ENCODE data around the gene PSMD11. TPM values are rescaled to one million over a fixed set of nuclear protein-coding genes. Genes with fewer than 3 reads are reported as not detected.

PSMD11 gene
- polyA plus RNA-seq, 1 of the 3 experiments (the other 2 are of a cell fraction) = 63.1 TPM

DNA sequence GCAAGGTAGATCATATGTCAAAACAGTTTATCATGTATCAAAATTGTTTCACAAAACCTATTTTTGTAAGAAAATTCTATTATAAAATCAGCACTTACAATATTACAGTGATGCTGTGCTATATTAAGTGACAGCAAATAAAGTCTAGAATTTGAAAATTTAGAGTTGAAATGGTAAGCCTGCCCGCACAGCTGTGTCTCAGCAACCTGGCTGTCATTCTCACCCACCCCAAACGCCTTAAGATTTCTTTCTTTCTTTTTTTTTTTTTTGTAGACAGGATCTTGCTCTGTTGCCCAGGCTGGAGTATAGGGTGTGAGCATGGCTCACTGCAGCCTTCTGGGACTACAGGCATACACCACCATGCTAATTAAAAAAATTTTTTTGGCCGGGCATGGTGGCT is 69.3 kb downstream of the PSMD11 start (continued):
- TF ChIP-seq, protein P1, sequence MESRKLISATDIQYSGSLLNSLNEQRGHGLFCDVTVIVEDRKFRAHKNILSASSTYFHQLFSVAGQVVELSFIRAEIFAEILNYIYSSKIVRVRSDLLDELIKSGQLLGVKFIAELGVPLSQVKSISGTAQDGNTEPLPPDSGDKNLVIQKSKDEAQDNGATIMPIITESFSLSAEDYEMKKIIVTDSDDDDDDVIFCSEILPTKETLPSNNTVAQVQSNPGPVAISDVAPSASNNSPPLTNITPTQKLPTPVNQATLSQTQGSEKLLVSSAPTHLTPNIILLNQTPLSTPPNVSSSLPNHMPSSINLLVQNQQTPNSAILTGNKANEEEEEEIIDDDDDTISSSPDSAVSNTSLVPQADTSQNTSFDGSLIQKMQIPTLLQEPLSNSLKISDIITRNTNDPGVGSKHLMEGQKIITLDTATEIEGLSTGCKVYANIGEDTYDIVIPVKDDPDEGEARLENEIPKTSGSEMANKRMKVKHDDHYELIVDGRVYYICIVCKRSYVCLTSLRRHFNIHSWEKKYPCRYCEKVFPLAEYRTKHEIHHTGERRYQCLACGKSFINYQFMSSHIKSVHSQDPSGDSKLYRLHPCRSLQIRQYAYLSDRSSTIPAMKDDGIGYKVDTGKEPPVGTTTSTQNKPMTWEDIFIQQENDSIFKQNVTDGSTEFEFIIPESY (IDR thresholded peaks at IDR 0.05; ENCODE audit: borderline replicate concordance, low read depth) = no peak

DNA sequence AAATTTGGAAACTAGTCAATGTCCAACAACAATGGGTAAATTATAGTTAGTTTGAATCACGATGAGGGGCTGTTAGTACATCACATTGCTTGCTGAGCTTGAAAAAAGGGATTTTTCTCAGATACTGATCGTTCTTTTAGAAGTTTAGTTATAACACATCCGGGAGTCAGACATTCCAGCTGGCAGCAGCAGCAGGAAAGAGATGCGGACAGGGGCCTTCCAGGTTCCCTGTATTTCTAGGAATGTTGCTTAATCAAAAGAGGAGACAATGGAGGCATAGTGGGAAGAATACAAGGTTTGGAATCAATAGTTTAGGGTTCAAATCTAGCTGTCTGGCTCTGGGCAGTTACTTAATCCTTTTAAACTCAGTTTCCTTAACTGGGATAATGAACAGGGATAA is 70.3 kb downstream of the PSMD11 start:
- DNase-seq = no peak
- no peaks in the 10 kb centered on the region for H4K20me1 ChIP-seq (ENCODE audit: insufficient read depth)
- POLR2A ChIA-PET = no interaction called here
- WGBS (ENCODE audit: low lambda C conversion rate) = 89% methylated on average over 4 of the region's 4 CpGs
- H3K36me3 ChIP-seq (replicated peaks in 1 of 2; ENCODE audit: control insufficient read depth in 1 of 2, insufficient read depth in 2 of 2, low read length in 1 of 2) = no peaks in the 10 kb centered on the region
- H3K4me3 ChIP-seq (ENCODE audit: low read depth in 2 of 2, low read length in 1 of 2) = no peak overlapping the region
- no peak overlapping the region for H3K4me2 ChIP-seq
- no peaks in the 10 kb centered on the region for H3F3A ChIP-seq (replicated peaks; ENCODE audit: insufficient read depth)
- TF ChIP-seq FOXJ3 (CRISPR knock-in tag; IDR thresholded peaks at IDR 0.05) = no peak
- TF ChIP-seq ELF1 (IDR thresholded peaks at IDR 0.05) = no peak
- TF ChIP-seq SIN3A (IDR thresholded peaks at IDR 0.05; ENCODE audit: borderline replicate concordance, low read depth, low read length) = no peak
- TF ChIP-seq RXRA (IDR thresholded peaks at IDR 0.05; ENCODE audit: borderline replicate concordance, low read depth) = no peak
- no peak for TF ChIP-seq TCF12 (IDR thresholded peaks at IDR 0.05)
- TF ChIP-seq GABPA (IDR thresholded peaks at IDR 0.05; ENCODE audit: low read depth) = no peak
- no peak for TF ChIP-seq JUND (IDR thresholded peaks at IDR 0.05)
- TF ChIP-seq FOSL2 (IDR thresholded peaks at IDR 0.05; ENCODE audit: borderline replicate concordance, low read depth) = no peak
- TF ChIP-seq EZH2phosphoT487 (IDR thresholded peaks at IDR 0.05; ENCODE audit: borderline replicate concordance, low read depth) = no peak
- TF ChIP-seq MXI1 (IDR thresholded peaks at IDR 0.05; ENCODE audit: low read depth, low read length) = no peak
- TF ChIP-seq RCOR1 (IDR thresholded peaks at IDR 0.05; ENCODE audit: low read length) = no peak
- TF ChIP-seq, protein P2, sequence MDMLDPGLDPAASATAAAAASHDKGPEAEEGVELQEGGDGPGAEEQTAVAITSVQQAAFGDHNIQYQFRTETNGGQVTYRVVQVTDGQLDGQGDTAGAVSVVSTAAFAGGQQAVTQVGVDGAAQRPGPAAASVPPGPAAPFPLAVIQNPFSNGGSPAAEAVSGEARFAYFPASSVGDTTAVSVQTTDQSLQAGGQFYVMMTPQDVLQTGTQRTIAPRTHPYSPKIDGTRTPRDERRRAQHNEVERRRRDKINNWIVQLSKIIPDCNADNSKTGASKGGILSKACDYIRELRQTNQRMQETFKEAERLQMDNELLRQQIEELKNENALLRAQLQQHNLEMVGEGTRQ (IDR thresholded peaks at IDR 0.05; ENCODE audit: borderline replicate concordance, low read depth, low read length) = no peak
- TF ChIP-seq, protein P3, sequence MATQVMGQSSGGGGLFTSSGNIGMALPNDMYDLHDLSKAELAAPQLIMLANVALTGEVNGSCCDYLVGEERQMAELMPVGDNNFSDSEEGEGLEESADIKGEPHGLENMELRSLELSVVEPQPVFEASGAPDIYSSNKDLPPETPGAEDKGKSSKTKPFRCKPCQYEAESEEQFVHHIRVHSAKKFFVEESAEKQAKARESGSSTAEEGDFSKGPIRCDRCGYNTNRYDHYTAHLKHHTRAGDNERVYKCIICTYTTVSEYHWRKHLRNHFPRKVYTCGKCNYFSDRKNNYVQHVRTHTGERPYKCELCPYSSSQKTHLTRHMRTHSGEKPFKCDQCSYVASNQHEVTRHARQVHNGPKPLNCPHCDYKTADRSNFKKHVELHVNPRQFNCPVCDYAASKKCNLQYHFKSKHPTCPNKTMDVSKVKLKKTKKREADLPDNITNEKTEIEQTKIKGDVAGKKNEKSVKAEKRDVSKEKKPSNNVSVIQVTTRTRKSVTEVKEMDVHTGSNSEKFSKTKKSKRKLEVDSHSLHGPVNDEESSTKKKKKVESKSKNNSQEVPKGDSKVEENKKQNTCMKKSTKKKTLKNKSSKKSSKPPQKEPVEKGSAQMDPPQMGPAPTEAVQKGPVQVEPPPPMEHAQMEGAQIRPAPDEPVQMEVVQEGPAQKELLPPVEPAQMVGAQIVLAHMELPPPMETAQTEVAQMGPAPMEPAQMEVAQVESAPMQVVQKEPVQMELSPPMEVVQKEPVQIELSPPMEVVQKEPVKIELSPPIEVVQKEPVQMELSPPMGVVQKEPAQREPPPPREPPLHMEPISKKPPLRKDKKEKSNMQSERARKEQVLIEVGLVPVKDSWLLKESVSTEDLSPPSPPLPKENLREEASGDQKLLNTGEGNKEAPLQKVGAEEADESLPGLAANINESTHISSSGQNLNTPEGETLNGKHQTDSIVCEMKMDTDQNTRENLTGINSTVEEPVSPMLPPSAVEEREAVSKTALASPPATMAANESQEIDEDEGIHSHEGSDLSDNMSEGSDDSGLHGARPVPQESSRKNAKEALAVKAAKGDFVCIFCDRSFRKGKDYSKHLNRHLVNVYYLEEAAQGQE (IDR thresholded peaks at IDR 0.05; ENCODE audit: low read depth, low read length) = no peak
- TF ChIP-seq FOXM1 (IDR thresholded peaks at IDR 0.05; ENCODE audit: low read depth) = no peak
- no peak for TF ChIP-seq SMC3 (IDR thresholded peaks at IDR 0.05; ENCODE audit: low read depth, low read length)
- no peak for TF ChIP-seq GATA2 (CRISPR knock-in tag; IDR thresholded peaks at IDR 0.05)
- TF ChIP-seq, protein P1 (IDR thresholded peaks at IDR 0.05; ENCODE audit: borderline replicate concordance, low read depth) = no peak
- TF ChIP-seq YY1 (IDR thresholded peaks at IDR 0.05; ENCODE audit: low read depth) = no peak
- H3K4me1 ChIP-seq (ENCODE audit: control insufficient read depth in 1 of 2, insufficient read depth in 2 of 2, low read depth in 1 of 2, low read length in 1 of 2) = peaks cover under 1 to 9% of the 10 kb centered on the region in 2 experiments; a peak in 2 of 4 replicates
- no peak overlapping the region for H3K27ac ChIP-seq (ENCODE audit: low read depth in 2 of 2, low read length in 1 of 2)
- H3K79me2 ChIP-seq (ENCODE audit: insufficient read depth) = no peaks in the 10 kb centered on the region
- no peak overlapping the region for H2AFZ ChIP-seq (ENCODE audit: low read depth)
- CTCF ChIA-PET = no interaction called here
- H3K9me2 ChIP-seq = no peaks in the 10 kb centered on the region
- H3K9ac ChIP-seq = no peak overlapping the region
- H3K27me3 ChIP-seq (ENCODE audit: insufficient read depth) = no peaks in the 10 kb centered on the region
- no peaks in the 10 kb centered on the region for H3K9me3 ChIP-seq

Data from SK-N-SH (cell line).